ENCODE results near the gene CSH1. TPM values are rescaled to one million over a fixed set of nuclear protein-coding genes. Genes with fewer than 3 reads are reported as not detected.
A peak's percentile ranks its signal among the peaks of the same experiment; 100 is the strongest.

CSH1 gene
- total and polyA plus RNA-seq, 2 donors (not counting 1 experiment from before 2014, with no cell fraction given) = not detected

GRCh38 chr17:63934183-63935112, 38.1 kb upstream of the CSH1 start:
- TF ChIP-seq EZH2 (IDR thresholded peaks at IDR 0.05; ENCODE audit: borderline replicate concordance, insufficient read depth, low read depth, low read length, poor library complexity, severe bottlenecking) = no peak
- TF ChIP-seq, protein P1, sequence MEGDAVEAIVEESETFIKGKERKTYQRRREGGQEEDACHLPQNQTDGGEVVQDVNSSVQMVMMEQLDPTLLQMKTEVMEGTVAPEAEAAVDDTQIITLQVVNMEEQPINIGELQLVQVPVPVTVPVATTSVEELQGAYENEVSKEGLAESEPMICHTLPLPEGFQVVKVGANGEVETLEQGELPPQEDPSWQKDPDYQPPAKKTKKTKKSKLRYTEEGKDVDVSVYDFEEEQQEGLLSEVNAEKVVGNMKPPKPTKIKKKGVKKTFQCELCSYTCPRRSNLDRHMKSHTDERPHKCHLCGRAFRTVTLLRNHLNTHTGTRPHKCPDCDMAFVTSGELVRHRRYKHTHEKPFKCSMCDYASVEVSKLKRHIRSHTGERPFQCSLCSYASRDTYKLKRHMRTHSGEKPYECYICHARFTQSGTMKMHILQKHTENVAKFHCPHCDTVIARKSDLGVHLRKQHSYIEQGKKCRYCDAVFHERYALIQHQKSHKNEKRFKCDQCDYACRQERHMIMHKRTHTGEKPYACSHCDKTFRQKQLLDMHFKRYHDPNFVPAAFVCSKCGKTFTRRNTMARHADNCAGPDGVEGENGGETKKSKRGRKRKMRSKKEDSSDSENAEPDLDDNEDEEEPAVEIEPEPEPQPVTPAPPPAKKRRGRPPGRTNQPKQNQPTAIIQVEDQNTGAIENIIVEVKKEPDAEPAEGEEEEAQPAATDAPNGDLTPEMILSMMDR (IDR thresholded peaks at IDR 0.05) = no peak
- peaks cover 85% of the 10 kb centered on the region for H3K79me2 ChIP-seq (ENCODE audit: control insufficient read depth, insufficient read depth, low read length)
- 79% methylated on average over 11 of the region's 21 CpGs for WGBS (ENCODE audit: insufficient coverage)
- H4K20me1 ChIP-seq (ENCODE audit: control insufficient read depth, insufficient read depth, low read length, poor library complexity, severe bottlenecking) = peaks cover 27% of the 10 kb centered on the region
- no peaks in the 10 kb centered on the region for H3K9me3 Mint-ChIP-seq (ENCODE audit: insufficient read depth)
- peak overlapping the region; percentile 83 to 85 for H3K27ac ChIP-seq (ENCODE audit: low read length in 2 of 2)
- DNase-seq = no peak
- peak overlapping the region; percentile 97 for H3K4me2 ChIP-seq (replicated peaks; ENCODE audit: low read depth, low read length, poor library complexity, severe bottlenecking)
- H3K4me1 ChIP-seq (ENCODE audit: control insufficient read depth in 2 of 2, insufficient read depth in 2 of 2, low read length in 2 of 2) = peaks cover 59 to 82% of the 10 kb centered on the region in 2 donors
- H2AFZ ChIP-seq (ENCODE audit: insufficient read depth, low read depth, low read length, poor library complexity, severe bottlenecking) = peak overlapping the region; percentile 27
- POLR2A ChIA-PET = interaction anchor here (1.2 to 12.1 kb wide), 5 partner anchors 9 to 15 kb away, joined by 4 to 360 read pairs (median 8); partner anchors contain the start of gene GH1
- peak overlapping the region; percentile 50 for H3K9ac ChIP-seq (ENCODE audit: low read length)
- intact Hi-C loops (cut with micrococcal nuclease) = loop anchor here (5.0 kb wide), 2 partner anchors 88 to 563 kb away; partner anchors contain the start of genes ICAM2 and POLG2
- peaks cover 0 to 24% of the 10 kb centered on the region in 2 experiments for H3K36me3 ChIP-seq (replicated peaks in 1 of 2; ENCODE audit: control extremely low read depth in 1 of 2, control insufficient read depth in 1 of 2, extremely low read depth in 1 of 2, insufficient read depth in 2 of 2, low read length in 1 of 2)
- H3K4me3 Mint-ChIP-seq = peak overlapping the region; percentile 99
- H3K9me3 ChIP-seq (ENCODE audit: control extremely low read depth in 1 of 3, control insufficient read depth in 2 of 3, insufficient read depth in 1 of 3, low read length in 2 of 3) = peaks cover 0 to 15% (median 6%) of the 10 kb centered on the region in 3 donors
- peak overlapping the region in 4 of 5 experiments; percentile 38 to 54 (median 53) for H3K4me3 ChIP-seq (ENCODE audit: control extremely low read depth in 1 of 5, extremely low read depth in 1 of 5, insufficient read depth in 1 of 5, low read depth in 2 of 5, low read length in 4 of 5)
- H3K27ac Mint-ChIP-seq = peak overlapping the region; percentile 97
- no peaks in the 10 kb centered on the region for H3K27me3 Mint-ChIP-seq
- CTCF ChIA-PET = interaction anchor here (0.6 to 26.0 kb wide), 7 partner anchors 12 to 199 kb away, joined by 3 to 834 read pairs (median 16); partner anchors contain the start of gene GH1
- no peak for ATAC-seq (ENCODE audit: low read depth)
- H3K27me3 ChIP-seq (replicated peaks in 1 of 4; ENCODE audit: control extremely low read depth in 1 of 4, control insufficient read depth in 3 of 4, insufficient read depth in 4 of 4, low read length in 3 of 4) = no peaks in the 10 kb centered on the region
- peaks cover 82% of the 10 kb centered on the region for H3K4me1 Mint-ChIP-seq
